Suprapubic skin (tissue), 4 donors: ENCODE measurements around the gene TNFRSF9. TPM values are rescaled to one million over a fixed set of nuclear protein-coding genes. Genes with fewer than 3 reads are reported as not detected.

Experiments used
- DNase-seq, 2 donors: peaks; one replicate each; pipeline ENCODE4 v3.0.0-alpha.2; 2019; ENCODE audit warnings: low spot score in 2 of 2
- H3K27ac ChIP-seq: fragments of 200-600 bp; sonication (generic); one replicate; pipeline ENCODE4 v1.5.1; 2019
- H3K27me3 ChIP-seq: fragments of 200-600 bp; sonication (generic); one replicate; pipeline ENCODE4 v1.5.1; 2019
- H3K36me3 ChIP-seq: fragments of 200-600 bp; sonication (generic); one replicate; pipeline ENCODE4 v1.5.1; 2019
- H3K4me1 ChIP-seq: fragments of 200-600 bp; sonication (generic); one replicate; pipeline ENCODE4 v1.5.1; 2019
- H3K4me3 ChIP-seq: fragments of 200-600 bp; sonication (generic); one replicate; pipeline ENCODE4 v1.5.1; 2019; ENCODE audit warnings: mild to moderate bottlenecking
- H3K9me3 ChIP-seq: fragments of 200-600 bp; sonication (generic); one replicate; pipeline ENCODE4 v1.5.1; 2019
- EP300 ChIP-seq: sonication (generic); formaldehyde crosslinking; IDR thresholded peaks from one replicate; pipeline ENCODE4 v1.6.1; 2017; ENCODE audit warnings: antibody characterized with exemption
- POLR2A ChIP-seq, 2 donors: fragments of 450-650 bp; IDR thresholded peaks; one replicate each; pipeline ENCODE4 v1.6.1; 2017; ENCODE audit warnings: antibody characterized with exemption in 2 of 2, mild to moderate bottlenecking in 2 of 2, moderate library complexity in 2 of 2
- POLR2AphosphoS5 ChIP-seq, 3 donors: sonication (generic); formaldehyde crosslinking; IDR thresholded peaks; one replicate each; pipeline ENCODE4 v1.6.1; 2017; ENCODE audit warnings: antibody characterized with exemption in 3 of 3
- WGBS: methylation state at CpG from one replicate; pipeline ENCODE4 v1.1.5; 2018; 5-methylcytosine and 5-hydroxymethylcytosine counted together
- total RNA-seq, 4 donors: library from RNA; depleted of rRNA; stranded (reverse); fragments of >200 nt; gene quantifications; one replicate each; pipeline ENCODE4 v1.1.0, GENCODE V29; 2016
- TF ChIP-seq, protein P1 (sequence below), 2 donors: fragments of 200-600 bp in 1 of 2; fragments of 450-650 bp in 1 of 2; sonication (generic) in 1 of 2; IDR thresholded peaks; one replicate each; pipeline ENCODE4 v1.5.1; 2016 to 2019; ENCODE audit warnings: antibody characterized with exemption in 2 of 2, mild to moderate bottlenecking in 1 of 2, moderate library complexity in 1 of 2

Gene TNFRSF9
- total RNA-seq, 4 donors from 2014 or later = not detected

DNA sequence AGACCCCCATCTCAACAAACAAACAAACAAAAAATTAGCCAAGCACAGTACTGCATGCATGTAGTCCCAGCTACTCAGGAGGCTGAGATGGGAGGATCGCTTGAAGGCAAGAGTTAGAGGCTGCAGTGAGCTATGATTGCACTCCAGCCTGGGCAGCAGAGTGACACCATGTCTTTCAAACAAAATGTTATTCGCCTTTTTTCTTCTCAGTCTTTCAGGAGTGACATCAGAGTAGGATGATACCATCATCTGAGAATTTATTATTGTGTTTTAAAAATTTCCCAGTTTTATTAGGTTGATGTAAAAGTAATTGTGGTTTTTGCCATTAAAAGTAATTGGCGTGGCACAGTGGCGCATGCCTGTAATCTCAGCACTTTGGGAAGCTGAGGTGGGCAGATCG lies 31.6 kb upstream of the TNFRSF9 start:
- Histone ChIP-seq H3K27ac (no peak overlapping the region), H3K4me3 (no peak overlapping the region), H3K9me3 (no peaks in the 10 kb centered on the region), H3K4me1 (peaks cover 4% of the 10 kb centered on the region), H3K27me3 (no peaks in the 10 kb centered on the region), H3K36me3 (peaks cover 57% of the 10 kb centered on the region)
- no peak for DNase-seq
- 92% methylated on average over 5 of the region's 5 CpGs for WGBS
- TF ChIP-seq, protein P1, sequence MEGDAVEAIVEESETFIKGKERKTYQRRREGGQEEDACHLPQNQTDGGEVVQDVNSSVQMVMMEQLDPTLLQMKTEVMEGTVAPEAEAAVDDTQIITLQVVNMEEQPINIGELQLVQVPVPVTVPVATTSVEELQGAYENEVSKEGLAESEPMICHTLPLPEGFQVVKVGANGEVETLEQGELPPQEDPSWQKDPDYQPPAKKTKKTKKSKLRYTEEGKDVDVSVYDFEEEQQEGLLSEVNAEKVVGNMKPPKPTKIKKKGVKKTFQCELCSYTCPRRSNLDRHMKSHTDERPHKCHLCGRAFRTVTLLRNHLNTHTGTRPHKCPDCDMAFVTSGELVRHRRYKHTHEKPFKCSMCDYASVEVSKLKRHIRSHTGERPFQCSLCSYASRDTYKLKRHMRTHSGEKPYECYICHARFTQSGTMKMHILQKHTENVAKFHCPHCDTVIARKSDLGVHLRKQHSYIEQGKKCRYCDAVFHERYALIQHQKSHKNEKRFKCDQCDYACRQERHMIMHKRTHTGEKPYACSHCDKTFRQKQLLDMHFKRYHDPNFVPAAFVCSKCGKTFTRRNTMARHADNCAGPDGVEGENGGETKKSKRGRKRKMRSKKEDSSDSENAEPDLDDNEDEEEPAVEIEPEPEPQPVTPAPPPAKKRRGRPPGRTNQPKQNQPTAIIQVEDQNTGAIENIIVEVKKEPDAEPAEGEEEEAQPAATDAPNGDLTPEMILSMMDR (IDR thresholded peaks at IDR 0.05) = no peak
- no peak for TF ChIP-seq EP300
- TF ChIP-seq POLR2AphosphoS5 (IDR thresholded peaks at IDR 0.05) = no peak
- no peak for TF ChIP-seq POLR2A (IDR thresholded peaks at IDR 0.05)

DNA sequence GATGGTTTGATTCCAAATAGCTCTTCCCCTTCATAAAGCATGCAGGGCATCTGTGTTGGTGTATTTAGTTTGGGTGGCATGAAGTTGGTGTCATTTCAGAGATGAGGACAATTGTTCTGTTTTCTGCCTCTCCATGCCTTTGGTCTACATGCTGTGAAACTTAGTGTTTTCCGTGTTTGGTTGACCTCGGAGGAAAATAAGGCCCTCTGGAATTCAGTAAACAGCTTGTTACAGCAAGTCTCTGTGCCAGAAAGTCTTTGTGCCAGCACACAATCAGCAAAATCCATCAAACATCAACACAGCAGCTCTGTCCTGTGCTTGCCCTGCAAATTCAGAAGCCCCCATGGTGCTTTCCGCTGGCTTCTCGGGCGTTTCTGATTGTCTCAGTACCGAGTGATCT lies 30.4 kb upstream of the TNFRSF9 start:
- H3K27me3 ChIP-seq = no peaks in the 10 kb centered on the region
- no peak for TF ChIP-seq POLR2AphosphoS5 (IDR thresholded peaks at IDR 0.05)
- TF ChIP-seq POLR2A (IDR thresholded peaks at IDR 0.05) = no peak
- TF ChIP-seq EP300 = no peak
- TF ChIP-seq, protein P1 (IDR thresholded peaks at IDR 0.05) = no peak
- H3K4me1 ChIP-seq = peaks cover 4% of the 10 kb centered on the region
- H3K27ac ChIP-seq = no peak overlapping the region
- H3K9me3 ChIP-seq = no peaks in the 10 kb centered on the region
- H3K36me3 ChIP-seq = peaks cover 68% of the 10 kb centered on the region
- 93% methylated on average over 6 of the region's 6 CpGs for WGBS
- no peak overlapping the region for H3K4me3 ChIP-seq
- no peak for DNase-seq

DNA sequence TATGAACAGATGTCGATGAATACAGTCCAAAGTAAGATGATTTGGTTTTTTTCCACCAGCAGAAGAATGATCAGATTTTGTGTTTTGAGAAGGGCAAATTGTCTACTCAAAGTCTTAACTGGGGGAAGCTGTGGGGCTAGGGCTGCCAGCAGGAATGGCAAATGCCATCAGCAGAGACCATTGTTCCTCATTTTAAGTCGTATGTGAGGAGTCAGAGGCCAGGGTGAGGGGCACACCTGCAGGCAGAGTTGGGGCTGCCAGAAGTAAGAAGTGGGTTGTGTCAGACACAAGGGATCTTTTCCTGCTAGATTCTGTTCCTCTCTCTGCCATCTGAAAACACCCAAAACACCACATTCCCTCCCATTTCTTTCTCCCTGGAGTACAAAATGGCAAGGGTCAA lies 29.6 kb upstream of the TNFRSF9 start:
- H3K36me3 ChIP-seq = peaks cover 76% of the 10 kb centered on the region
- no peak for DNase-seq
- no peaks in the 10 kb centered on the region for H3K27me3 ChIP-seq
- H3K27ac ChIP-seq = no peak overlapping the region
- TF ChIP-seq POLR2AphosphoS5 (IDR thresholded peaks at IDR 0.05) (no peak), POLR2A (IDR thresholded peaks at IDR 0.05) (no peak)
- TF ChIP-seq, protein P1 (IDR thresholded peaks at IDR 0.05) = no peak
- no peaks in the 10 kb centered on the region for H3K9me3 ChIP-seq
- no peaks in the 10 kb centered on the region for H3K4me1 ChIP-seq
- no peak overlapping the region for H3K4me3 ChIP-seq
- WGBS = 79% methylated on average over 2 of the region's 2 CpGs

DNA sequence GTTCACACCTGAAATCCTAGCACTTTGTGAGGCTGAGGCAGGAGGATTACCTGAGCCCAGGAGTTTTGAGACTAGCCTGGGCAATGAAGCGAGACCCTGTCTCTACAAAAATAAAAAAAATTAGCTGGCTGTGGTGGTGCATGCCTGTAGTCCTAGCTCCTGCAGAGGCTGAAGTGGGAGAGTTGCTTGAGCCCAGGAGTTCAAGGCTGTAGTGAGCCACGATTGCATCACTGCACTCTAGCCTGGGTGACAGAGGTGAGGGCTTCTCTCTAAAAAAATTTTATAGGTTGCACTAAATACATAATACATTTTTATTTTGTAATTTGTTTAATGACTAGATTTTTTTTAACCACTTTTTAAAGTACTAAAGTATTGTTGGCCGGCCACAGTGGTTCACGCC lies 27.0 kb upstream of the TNFRSF9 start:
- no peak for DNase-seq
- Histone ChIP-seq H3K27ac (no peak overlapping the region), H3K4me3 (no peak overlapping the region), H3K9me3 (no peaks in the 10 kb centered on the region), H3K36me3 (peaks cover 92% of the 10 kb centered on the region), H3K4me1 (peaks cover 19% of the 10 kb centered on the region), H3K27me3 (no peaks in the 10 kb centered on the region)
- no peak for TF ChIP-seq POLR2AphosphoS5 (IDR thresholded peaks at IDR 0.05)
- TF ChIP-seq, protein P1 (IDR thresholded peaks at IDR 0.05) = no peak
- no peak for TF ChIP-seq EP300
- TF ChIP-seq POLR2A (IDR thresholded peaks at IDR 0.05) = no peak
- 90% methylated on average over 4 of the region's 4 CpGs for WGBS

DNA sequence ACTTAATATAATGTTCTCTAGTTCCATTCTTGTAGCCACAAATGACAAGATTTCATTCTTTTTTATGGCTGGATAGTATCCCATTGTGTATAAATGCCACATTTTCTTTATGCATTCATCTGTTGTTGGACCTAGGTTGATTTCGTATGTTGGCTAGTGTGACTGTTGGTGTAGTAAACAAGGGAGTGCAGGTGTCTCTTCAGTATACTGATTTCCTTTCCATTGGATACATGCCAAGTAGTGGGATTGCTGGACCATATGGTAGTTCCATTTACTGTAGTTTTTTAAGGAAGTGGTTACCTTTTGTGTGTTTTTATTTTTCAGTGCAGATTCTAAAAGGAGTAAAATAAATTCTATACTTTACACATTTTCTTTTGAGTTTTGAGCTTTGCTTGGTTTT lies 26.6 kb upstream of the TNFRSF9 start:
- no peak for DNase-seq
- peaks cover 89% of the 10 kb centered on the region for H3K36me3 ChIP-seq
- H3K4me1 ChIP-seq = peaks cover 23% of the 10 kb centered on the region
- TF ChIP-seq, protein P1 (IDR thresholded peaks at IDR 0.05) = no peak
- 51% methylated on average over 1 of the region's 1 CpG for WGBS
- H3K27me3 ChIP-seq = no peaks in the 10 kb centered on the region
- H3K4me3 ChIP-seq = no peak overlapping the region
- H3K9me3 ChIP-seq = no peaks in the 10 kb centered on the region
- H3K27ac ChIP-seq = no peak overlapping the region
